HK-2 (cell line): ENCODE measurements around the gene TBK1.
"Not testable (repeated sequence)": the region's sequence is repeated elsewhere in the genome, so short reads cannot be mapped to it uniquely, and the experiment has no call there.

Source experiments
- DNase-seq: peaks from one replicate; pipeline ENCODE4 v3.0.0-alpha.2; 2018; ENCODE audit not compliant: unreplicated experiment

TBK1 gene

DNA sequence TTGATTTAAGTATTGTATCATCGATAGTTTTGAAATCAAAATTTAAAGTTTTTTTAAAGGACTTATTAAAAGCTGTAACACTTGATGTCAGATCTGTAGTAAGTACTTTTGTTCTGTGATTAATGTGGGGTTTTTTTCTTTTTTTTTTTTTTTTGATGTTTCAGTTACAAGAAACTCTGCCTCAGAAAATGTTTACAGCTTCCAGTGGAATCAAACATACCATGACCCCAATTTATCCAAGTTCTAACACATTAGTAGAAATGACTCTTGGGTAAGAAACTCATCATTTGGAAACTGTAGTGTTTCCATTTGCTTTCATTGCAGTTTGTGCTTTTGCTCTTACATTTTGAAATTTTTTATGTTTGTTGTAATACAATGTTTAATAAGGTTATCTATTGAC, 45.6 kb downstream of the TBK1 start:
- DNase-seq: no peak

- no peak for DNase-seq
These were observed 46.0 kb downstream of the TBK1 start for GRCh38 chr12:64497903-64498302.

DNA sequence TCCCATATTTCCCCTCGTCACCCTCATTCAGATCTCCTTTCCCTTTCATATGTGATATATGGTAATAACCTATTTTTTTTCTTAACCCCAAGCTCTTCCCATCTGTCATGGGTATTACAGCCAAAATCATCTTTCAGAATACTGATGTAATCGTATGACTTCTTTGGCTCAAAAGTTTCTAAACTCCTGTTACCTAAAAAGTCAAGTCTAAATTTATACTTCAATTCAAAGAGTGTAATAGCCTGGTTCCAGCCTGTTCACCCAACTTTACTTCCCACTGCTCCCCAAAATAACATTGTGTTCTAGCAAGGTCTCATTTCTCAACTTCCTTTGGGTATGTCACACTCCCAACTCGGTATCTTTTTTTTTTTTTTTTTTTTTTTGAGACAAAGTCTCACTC, 48.5 kb downstream of the TBK1 start:
- no peak for DNase-seq

GRCh38 chr12:64501486-64501885, 49.6 kb downstream of the TBK1 start:
- DNase-seq: no peak

- DNase-seq: no peak
These were observed 55.0 kb downstream of the TBK1 start for GRCh38 chr12:64506955-64507354.

DNA sequence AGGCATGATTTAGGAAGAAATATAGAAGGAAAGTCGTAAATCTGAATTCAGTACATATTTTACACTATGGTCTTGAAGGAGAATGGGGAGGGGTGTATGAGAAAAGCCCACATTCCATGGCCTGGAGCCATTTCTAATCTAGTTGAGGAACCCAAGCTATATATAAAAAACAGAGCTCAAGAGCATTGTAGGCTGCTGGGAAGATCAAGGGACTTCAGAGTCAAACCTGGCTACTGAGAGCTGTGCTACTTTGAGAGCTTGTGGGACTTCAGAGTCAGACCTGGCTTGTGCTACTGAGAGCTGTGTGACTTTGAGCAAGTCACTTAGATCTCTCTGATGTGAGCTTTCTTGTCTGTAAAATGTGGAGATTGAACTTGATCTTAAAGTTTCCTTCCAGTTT, 58.7 kb downstream of the TBK1 start:
- DNase-seq: no peak

DNA sequence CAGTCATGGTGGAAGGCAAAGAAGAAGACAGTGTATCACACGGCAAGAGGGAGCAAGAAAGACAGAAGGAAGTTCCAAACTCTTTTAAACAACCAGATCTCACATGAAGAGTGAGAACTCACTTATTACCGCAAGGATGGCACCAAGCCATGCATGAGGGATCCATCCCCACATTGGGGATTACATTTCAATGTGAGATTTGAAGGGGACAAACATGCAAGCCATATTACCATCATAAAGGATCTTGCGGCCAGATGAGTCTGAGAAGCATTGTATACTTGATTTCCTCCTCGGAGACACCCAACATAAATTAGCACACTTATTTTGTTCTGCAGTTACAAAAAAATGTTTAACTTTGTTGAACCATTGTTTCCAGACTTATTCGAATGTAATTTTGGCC, 66.5 kb downstream of the TBK1 start:
- no peak for DNase-seq

DNA sequence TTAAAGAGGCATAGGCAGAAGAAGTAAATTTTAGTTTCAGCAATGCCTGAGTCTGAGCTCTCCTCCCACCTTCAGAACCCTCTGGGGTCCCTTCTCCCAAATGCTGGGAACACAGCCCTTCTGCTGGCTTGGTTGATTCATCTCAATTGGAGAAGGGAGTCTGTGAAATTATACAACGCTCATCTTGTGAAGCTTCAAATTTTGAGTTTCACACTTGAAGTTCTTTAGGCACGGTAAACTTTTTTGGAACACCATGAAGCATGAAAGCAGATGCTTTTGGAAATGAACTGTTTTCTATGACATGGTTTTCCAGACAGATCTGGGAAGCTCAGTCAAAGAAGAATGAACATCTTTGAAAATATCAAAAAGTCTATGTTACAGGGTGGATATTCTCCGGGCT, 69.9 kb downstream of the TBK1 start:
- DNase-seq: no peak

DNA sequence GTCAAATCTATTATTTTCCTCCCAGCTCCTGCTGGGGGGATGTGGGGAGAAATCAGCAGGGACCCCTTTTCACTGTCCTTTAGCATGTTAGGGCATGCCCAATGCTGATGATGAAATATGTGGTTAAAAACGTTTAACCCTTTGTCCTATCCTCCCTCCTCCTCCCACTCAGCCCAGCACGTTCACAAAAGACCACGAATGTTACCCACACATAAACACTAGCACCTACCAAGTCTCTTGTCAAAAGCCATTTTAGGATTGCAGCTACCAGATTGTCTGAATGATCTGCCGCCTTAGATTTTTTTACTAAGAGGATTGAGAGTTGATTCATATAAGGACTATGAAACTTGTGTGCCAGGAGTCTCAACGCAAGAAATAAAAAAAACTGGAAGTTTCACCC, 70.4 kb downstream of the TBK1 start:
- no peak for DNase-seq

DNA sequence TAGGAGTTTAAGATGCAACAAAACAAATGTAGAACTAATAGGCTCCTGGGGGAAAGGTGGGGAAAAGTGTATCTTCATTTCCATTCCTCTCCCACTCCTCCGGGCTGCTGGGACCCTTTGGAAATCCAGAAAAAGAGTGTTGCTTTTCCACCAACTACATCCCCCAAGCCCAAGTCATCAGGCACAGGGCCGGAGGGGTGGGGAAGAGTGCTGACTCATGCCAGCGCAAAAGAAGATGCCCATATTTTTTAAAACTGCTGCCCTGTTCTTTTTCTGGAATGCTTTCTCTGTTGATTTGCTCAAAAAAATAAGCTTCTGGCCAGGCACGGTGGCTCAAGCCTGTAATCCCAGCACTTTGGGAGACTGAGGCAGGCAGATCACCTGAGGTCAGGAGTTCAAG, 70.9 kb downstream of the TBK1 start:
- no peak for DNase-seq

DNA sequence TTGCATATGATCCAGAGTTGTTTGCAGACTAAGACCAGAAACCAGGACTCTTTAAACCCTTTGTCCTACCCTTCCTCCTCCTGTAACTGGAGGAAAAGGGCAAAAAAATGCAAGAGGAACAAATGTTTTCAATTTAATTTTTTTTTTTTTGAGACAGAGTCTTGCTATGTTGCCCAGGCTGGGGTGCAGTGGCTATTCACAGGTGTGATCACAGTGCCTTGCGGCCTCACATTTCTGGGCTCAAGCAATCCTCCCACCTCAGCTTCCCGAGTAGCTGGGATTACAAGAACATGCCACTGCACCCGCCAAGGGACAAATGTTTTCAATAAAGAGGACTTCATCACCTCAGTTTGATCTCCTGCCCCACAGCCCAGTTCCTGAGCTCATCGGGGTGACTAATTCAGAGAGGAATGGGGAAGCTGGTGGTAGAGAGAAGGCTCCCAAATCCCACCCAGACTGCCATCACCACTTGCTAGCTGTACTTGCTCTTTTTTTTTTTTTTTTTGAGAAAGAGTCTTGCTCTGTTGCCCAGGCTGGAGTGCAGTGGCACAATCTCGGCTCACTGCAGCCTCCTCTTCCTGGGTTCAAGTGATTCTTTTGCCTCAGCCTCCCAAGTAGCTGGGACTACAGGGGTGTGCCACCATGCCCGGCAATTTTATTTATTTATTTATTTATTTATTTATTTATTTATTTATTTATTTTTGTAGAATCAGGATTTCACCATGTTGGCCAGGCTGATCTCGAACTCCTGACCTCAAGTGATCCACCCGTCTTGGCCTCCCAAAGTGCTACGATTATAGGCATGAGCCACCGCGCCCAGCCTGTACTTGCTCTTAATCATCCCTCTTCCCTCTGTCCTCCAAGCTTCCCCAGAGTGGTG, 71.9 kb downstream of the TBK1 start:
- DNase-seq: not testable (repeated sequence)

DNA sequence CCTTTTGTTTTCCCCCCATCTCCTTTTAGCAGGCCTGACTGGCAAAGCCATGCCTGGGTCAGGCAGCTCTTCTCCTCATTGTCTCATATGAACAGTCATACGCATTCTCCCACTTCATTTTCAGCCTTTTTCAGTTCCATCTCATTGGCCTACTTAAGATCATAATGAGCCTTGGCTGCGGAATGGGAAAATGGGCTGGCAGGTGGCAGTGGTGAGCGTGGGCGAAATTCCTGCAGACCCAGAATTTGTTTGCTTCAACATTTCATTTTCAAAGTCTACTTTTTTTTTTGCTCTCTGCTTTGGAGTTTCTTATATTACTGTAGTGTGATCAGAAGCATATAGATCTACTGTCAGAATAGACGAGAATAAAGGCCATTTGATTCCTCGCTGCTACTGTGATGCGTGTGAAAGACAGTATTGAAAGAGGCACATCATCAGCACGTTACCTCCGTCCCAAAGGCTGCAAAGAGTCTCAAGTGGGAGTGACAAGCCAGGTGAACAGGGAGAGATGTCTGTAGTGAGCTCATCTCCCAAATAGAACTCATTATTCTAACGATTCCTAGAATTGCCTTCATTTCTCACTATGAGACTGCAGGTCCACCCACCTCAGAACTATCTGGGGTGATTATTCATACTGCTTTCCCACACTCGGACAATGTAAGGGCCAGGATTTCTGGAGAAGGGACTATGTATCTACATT, 73.7 kb downstream of the TBK1 start:
- DNase-seq: no peak

DNA sequence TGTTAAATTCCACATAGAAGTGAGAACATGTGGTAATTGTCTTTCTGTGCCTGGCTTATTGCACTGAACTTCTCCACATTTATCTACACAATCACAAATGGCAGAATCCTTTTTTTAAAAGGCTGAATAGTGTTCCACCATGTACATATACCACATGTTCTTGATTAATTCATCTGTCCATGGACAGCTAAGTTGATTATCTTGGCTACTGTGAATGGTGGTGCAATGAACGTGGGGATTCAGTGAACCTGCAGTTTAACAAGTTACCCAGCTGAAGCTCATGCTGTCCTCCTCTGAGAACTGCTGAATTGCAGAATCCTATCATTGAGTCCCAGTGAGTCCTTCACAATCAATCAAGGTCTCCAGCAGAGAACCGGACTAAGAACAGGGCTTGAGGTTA, 74.9 kb downstream of the TBK1 start:
- DNase-seq: no peak

- DNase-seq: no peak
These were observed 76.7 kb downstream of the TBK1 start for GRCh38 chr12:64528616-64529015.

DNA sequence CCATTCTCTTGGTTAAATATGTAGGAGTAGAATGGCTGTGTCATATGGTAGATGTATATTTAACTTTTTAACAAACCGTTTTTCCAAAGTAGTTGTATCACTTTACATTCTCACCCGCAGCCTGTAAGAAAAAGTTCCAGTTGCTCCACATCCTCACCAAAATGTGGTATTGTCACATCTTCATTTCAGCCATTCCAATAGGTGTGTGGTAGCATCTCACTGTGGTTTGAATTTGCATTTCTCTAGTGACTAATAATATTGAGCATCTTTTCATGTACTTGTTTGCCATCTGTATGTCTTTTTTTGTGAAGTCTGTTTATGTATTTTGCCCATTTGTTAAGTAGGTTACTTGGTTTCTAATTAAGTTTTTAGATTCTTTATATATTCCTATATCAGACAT, 78.6 kb downstream of the TBK1 start:
- no peak for DNase-seq

- no peak for DNase-seq
These were observed 79.9 kb downstream of the TBK1 start for GRCh38 chr12:64531665-64532334.

DNA sequence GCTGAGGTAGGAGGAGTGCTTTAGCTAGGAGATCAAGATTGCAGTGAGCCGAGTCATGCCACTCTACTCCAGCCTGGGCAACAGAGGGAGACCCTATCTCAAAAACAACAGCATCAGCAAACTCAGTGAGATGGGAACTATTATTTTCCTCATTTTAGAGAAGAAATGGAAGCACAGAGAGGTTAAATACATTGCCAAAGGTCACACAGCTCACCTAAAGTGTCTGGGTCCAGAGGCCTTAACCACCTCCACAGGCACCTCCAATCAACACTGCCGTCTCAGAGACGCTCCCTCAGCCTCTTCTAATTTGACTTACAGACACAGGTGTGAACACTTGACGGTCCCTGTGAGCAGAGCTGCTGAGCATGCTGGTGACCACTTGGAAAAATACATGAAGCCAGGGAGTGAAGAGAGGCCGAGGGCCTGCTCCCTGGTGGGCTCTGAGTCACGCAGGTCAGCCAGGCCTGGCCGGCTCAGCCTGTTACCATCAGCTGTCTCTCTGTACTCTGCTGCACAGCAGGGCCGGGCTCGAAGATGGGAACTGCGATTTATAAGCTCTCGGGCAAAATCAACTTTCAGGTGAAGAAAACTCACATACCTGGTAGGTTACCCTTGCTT, 80.9 kb downstream of the TBK1 start:
- DNase-seq: no peak

GRCh38 chr12:64534672-64535199, 82.8 kb downstream of the TBK1 start:
- no peak for DNase-seq

DNA sequence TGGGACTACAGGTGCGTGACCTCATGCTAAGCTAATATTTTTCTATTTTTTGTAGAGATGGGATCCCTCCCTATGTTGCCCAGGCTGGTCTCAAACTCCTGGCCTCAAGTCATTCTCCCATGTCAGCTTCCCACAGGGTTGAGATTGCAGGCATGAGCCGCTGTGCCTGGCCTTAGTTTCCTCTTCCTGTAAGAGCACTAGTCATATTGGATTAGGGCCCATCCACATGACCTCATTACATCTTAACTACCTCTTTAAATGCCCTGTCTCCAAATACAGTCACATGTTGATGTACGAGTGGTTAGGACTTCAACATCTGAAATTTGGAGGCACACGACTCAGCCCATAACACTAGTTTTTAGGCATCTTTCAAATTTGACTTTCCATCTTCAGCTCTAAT, 86.2 kb downstream of the TBK1 start:
- DNase-seq: no peak

DNA sequence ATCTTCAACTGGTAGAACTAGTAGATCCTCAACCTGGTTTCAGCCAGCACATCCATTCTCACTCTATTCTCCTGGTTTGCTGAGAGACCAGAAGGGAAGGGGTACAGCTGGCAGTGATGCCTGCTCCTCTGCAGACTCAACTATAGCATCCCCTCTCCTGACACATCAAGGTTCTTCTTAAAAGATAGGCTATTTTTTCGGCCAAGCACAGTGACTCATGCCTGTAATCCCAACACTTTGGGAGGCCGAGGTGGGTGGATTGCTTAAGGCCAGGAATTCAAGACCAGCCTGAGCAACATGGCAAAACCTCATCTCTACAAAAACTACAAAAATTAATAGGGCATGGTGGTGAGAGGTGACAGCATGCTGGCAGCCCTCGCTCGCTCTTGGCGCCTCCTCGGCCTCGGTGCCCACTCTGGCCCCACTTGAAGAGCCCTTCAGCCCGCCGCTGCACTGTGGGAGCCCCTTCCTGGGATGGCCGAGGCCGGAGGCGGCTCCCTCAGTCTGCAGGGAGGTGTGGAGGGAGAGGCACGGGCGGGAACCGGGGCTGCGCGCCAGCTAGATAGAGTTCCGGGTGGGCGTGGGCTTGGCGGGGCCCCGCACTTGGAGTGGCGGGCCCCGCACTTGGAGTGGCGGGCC, 90.6 kb downstream of the TBK1 start:
- not testable (repeated sequence) for DNase-seq

GRCh38 chr12:64544371-64545080, 92.6 kb downstream of the TBK1 start:
- no peak for DNase-seq
